Measurements from ENCODE around the gene TBC1D22B.

- TF ChIP-seq CTCF (conservative IDR thresholded peaks at IDR 0.05; ENCODE audit: low read depth in 2 of 2) = no peak
- no peak for TF ChIP-seq JUNB (IDR thresholded peaks at IDR 0.05; ENCODE audit: unreplicated experiment)
- TF ChIP-seq EZH2phosphoT487 (IDR thresholded peaks at IDR 0.05; ENCODE audit: unreplicated experiment) = no peak
- TF ChIP-seq ZNF114 (CRISPR knock-in tag; IDR thresholded peaks at IDR 0.05) = no peak
- no peak for TF ChIP-seq POLR2AphosphoS5 (IDR thresholded peaks at IDR 0.05; ENCODE audit: low read depth)
- no peak for TF ChIP-seq NANOG (IDR thresholded peaks at IDR 0.05; ENCODE audit: borderline replicate concordance)
Measured at GRCh38 chr6:37237789-37238188, 19.8 kb upstream of the TBC1D22B start.
